Brain microvascular endothelial cell (primary cell): ENCODE results near the gene EDN3.

ENCODE experiments used
- DNase-seq: peaks from one replicate; pipeline ENCODE4 v3.0.0-alpha.2; 2020
- H3K27ac ChIP-seq: fragments of 250-450 bp; sonication (Bioruptor Pico); 2 replicates; pipeline ENCODE4 v1.5.1; 2020; ENCODE audit warnings: mild to moderate bottlenecking, moderate library complexity
- H3K27me3 ChIP-seq: fragments of 250-450 bp; sonication (Bioruptor Pico); replicated peaks from 2 replicates; pipeline ENCODE4 v1.5.1; 2020; ENCODE audit warnings: mild to moderate bottlenecking
- H3K36me3 ChIP-seq: fragments of 250-450 bp; sonication (Bioruptor Pico); replicated peaks from 2 replicates; pipeline ENCODE4 v1.5.1; 2020; ENCODE audit warnings: mild to moderate bottlenecking
- H3K4me3 ChIP-seq: 2 replicates; pipeline ENCODE4 v1.5.1; 2011; ENCODE audit warnings: low read depth, mild to moderate bottlenecking, control low read depth, low read length, moderate library complexity
- in situ Hi-C: cut with HindIII; loops from 2 replicates; pipeline ENCODE4 v1.10.0; 2017; ENCODE audit warnings: low sequenced_read_pairs, low pct_ligation_motif_present
- TF ChIP-seq, protein P1 (sequence below): IDR thresholded peaks from 2 replicates; pipeline ENCODE4 v1.5.1; 2011; ENCODE audit warnings: low read depth, mild to moderate bottlenecking, moderate library complexity, low read length, control low read depth, inconsistent platforms; ENCODE audit errors: missing control alignments

Gene EDN3

GRCh38 chr20:59320426-59320825 lies 20.0 kb downstream of the EDN3 start:
- TF ChIP-seq, protein P1, sequence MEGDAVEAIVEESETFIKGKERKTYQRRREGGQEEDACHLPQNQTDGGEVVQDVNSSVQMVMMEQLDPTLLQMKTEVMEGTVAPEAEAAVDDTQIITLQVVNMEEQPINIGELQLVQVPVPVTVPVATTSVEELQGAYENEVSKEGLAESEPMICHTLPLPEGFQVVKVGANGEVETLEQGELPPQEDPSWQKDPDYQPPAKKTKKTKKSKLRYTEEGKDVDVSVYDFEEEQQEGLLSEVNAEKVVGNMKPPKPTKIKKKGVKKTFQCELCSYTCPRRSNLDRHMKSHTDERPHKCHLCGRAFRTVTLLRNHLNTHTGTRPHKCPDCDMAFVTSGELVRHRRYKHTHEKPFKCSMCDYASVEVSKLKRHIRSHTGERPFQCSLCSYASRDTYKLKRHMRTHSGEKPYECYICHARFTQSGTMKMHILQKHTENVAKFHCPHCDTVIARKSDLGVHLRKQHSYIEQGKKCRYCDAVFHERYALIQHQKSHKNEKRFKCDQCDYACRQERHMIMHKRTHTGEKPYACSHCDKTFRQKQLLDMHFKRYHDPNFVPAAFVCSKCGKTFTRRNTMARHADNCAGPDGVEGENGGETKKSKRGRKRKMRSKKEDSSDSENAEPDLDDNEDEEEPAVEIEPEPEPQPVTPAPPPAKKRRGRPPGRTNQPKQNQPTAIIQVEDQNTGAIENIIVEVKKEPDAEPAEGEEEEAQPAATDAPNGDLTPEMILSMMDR: no peak
- in situ Hi-C loops: no loop called here
- Histone ChIP-seq H3K36me3 (no peaks in the 10 kb centered on the region), H3K27ac (no peak overlapping the region), H3K4me3 (no peak overlapping the region), H3K27me3 (no peaks in the 10 kb centered on the region)
- no peak for DNase-seq

- no peak overlapping the region for H3K27ac ChIP-seq
- H3K27me3 ChIP-seq: no peaks in the 10 kb centered on the region
- TF ChIP-seq, protein P1: no peak
- H3K4me3 ChIP-seq: no peak overlapping the region
- in situ Hi-C loops: no loop called here
- DNase-seq: no peak
- H3K36me3 ChIP-seq: no peaks in the 10 kb centered on the region
Measured at GRCh38 chr20:59320854-59321647, 20.6 kb downstream of the EDN3 start.

GRCh38 chr20:59322081-59322480 lies 21.7 kb downstream of the EDN3 start:
- Histone ChIP-seq H3K27me3 (no peaks in the 10 kb centered on the region), H3K36me3 (no peaks in the 10 kb centered on the region), H3K4me3 (no peak overlapping the region), H3K27ac (no peak overlapping the region)
- in situ Hi-C loops: no loop called here
- TF ChIP-seq, protein P1: no peak
- no peak for DNase-seq

GRCh38 chr20:59322585-59323454 lies 22.4 kb downstream of the EDN3 start:
- H3K27ac ChIP-seq: no peak overlapping the region
- TF ChIP-seq, protein P1: no peak
- H3K4me3 ChIP-seq: no peak overlapping the region
- no peaks in the 10 kb centered on the region for H3K27me3 ChIP-seq
- in situ Hi-C loops: no loop called here
- no peaks in the 10 kb centered on the region for H3K36me3 ChIP-seq
- no peak for DNase-seq

- no peak overlapping the region for H3K27ac ChIP-seq
- TF ChIP-seq, protein P1: no peak
- in situ Hi-C loops: no loop called here
- no peak for DNase-seq
- H3K27me3 ChIP-seq: no peaks in the 10 kb centered on the region
- H3K36me3 ChIP-seq: no peaks in the 10 kb centered on the region
- no peak overlapping the region for H3K4me3 ChIP-seq
Measured at GRCh38 chr20:59323731-59324130, 23.3 kb downstream of the EDN3 start.
